B cell (primary cell): ENCODE measurements around the gene DNAH3.

Source experiments
- CTCF ChIP-seq: fragments of 200-600 bp; IDR thresholded peaks from one replicate; pipeline ENCODE4 v1.8.0; 2022; ENCODE audit warnings: antibody characterized with exemption, mild to moderate bottlenecking
- EZH2 ChIP-seq: IDR thresholded peaks from 2 replicates; pipeline ENCODE4 v1.6.1; 2012; ENCODE audit warnings: borderline replicate concordance, low read depth, mild to moderate bottlenecking, moderate library complexity, low read length; ENCODE audit not compliant: insufficient read depth, poor library complexity, severe bottlenecking

- TF ChIP-seq EZH2 (no peak), CTCF (no peak)
Measured at GRCh38 chr16:21160276-21160675, 9.6 kb upstream of the DNAH3 start.
